ENCODE data around the gene PRSS21. TPM values are rescaled to one million over a fixed set of nuclear protein-coding genes. Genes with fewer than 3 reads are reported as not detected.

PRSS21 gene
- total RNA-seq, 2 experiments from 2014 or later = 68.7 to 69.6 TPM

DNA sequence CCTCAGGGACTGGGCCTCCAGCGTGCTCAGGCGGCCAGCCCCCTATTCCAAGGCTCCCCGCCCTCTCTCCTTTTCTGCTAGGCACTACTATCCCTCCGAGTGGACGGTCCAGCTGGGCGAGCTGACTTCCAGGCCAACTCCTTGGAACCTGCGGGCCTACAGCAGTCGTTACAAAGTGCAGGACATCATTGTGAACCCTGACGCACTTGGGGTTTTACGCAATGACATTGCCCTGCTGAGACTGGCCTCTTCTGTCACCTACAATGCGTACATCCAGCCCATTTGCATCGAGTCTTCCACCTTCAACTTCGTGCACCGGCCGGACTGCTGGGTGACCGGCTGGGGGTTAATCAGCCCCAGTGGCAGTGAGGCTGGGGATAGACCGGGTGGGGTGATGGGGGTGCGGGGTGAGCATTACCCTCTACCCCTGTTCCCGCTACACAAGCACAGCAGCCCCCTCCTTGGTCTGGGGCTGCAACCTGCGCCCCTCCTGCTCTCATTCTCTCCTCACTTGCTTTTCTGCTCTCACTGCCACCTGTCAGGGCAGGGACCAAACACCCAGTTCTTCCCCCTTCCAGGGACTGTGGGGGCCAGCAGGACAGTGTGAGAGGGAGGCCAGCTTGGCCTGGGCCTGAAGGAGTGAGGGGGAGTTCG lies 17.7 kb upstream of the PRSS21 start:
- Histone ChIP-seq H3K4me1 (ENCODE audit: insufficient read depth, low read length, poor library complexity, severe bottlenecking) (no peaks in the 10 kb centered on the region), H3K4me2 (ENCODE audit: low read length) (no peak overlapping the region), H2AFZ (ENCODE audit: low read length) (no peak overlapping the region), H4K20me1 (ENCODE audit: insufficient read depth, low read length) (no peaks in the 10 kb centered on the region), H3K9me2 (ENCODE audit: insufficient read depth, low read length) (no peaks in the 10 kb centered on the region), H3K4me3 (ENCODE audit: low read depth, low read length, poor library complexity, severe bottlenecking) (no peak overlapping the region), H3K36me3 (ENCODE audit: insufficient read depth, low read length) (no peaks in the 10 kb centered on the region), H3K27ac (ENCODE audit: low read depth, low read length, poor library complexity, severe bottlenecking) (no peak overlapping the region), H3K9me3 (ENCODE audit: low read length) (no peaks in the 10 kb centered on the region), H3K79me2 (ENCODE audit: insufficient read depth, low read depth, low read length) (no peaks in the 10 kb centered on the region)
- TF ChIP-seq, protein P1, sequence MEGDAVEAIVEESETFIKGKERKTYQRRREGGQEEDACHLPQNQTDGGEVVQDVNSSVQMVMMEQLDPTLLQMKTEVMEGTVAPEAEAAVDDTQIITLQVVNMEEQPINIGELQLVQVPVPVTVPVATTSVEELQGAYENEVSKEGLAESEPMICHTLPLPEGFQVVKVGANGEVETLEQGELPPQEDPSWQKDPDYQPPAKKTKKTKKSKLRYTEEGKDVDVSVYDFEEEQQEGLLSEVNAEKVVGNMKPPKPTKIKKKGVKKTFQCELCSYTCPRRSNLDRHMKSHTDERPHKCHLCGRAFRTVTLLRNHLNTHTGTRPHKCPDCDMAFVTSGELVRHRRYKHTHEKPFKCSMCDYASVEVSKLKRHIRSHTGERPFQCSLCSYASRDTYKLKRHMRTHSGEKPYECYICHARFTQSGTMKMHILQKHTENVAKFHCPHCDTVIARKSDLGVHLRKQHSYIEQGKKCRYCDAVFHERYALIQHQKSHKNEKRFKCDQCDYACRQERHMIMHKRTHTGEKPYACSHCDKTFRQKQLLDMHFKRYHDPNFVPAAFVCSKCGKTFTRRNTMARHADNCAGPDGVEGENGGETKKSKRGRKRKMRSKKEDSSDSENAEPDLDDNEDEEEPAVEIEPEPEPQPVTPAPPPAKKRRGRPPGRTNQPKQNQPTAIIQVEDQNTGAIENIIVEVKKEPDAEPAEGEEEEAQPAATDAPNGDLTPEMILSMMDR (conservative IDR thresholded peaks at IDR 0.05; ENCODE audit: low read length) = no peak
- no peak for TF ChIP-seq EZH2phosphoT487 (IDR thresholded peaks at IDR 0.05; ENCODE audit: borderline replicate concordance, low read depth, low read length)
- intact Hi-C loops (cut with micrococcal nuclease; ENCODE audit: unreplicated experiment) = loop anchor here (10.0 kb wide), 1 partner anchor 55 kb away; the partner anchor contains the start of gene PRSS22
- CTCF ChIA-PET (ENCODE audit: unreplicated experiment) = no interaction called here
- POLR2A ChIA-PET = no interaction called here
- no peak for DNase-seq (ENCODE audit: low spot score)
- BruUV-seq (replicated peaks) = no TSS peak

DNA sequence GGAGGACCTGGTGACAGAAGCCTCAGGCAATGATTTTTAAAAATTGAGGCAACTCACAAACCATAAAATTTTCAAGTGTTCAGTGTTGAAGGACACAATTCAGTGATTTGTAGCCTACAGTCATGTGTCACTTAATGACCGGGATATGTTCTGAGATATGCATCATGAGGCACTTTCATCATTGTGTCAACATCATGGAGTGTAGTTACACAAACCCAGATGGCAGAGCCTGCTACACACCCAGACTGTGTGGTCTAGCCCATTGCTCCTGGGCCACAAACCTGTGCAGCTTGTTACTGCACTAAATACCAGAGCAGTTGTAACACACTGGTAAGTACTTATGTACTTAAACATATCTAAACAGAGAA lies 17.2 kb upstream of the PRSS21 start:
- BruUV-seq (replicated peaks) = no TSS peak
- no peak for DNase-seq (ENCODE audit: low spot score)
- no peaks in the 10 kb centered on the region for H3K4me1 ChIP-seq (ENCODE audit: insufficient read depth, low read length, poor library complexity, severe bottlenecking)
- H4K20me1 ChIP-seq (ENCODE audit: insufficient read depth, low read length) = no peaks in the 10 kb centered on the region
- CTCF ChIA-PET (ENCODE audit: unreplicated experiment) = no interaction called here
- no peak overlapping the region for H3K4me2 ChIP-seq (ENCODE audit: low read length)
- no peak overlapping the region for H2AFZ ChIP-seq (ENCODE audit: low read length)
- POLR2A ChIA-PET = interaction anchor here (0.7 kb wide), 1 partner anchor 303 kb away, joined by 5 read pairs; no protein-coding TSS in a partner anchor
- H3K27ac ChIP-seq (ENCODE audit: low read depth, low read length, poor library complexity, severe bottlenecking) = no peak overlapping the region
- H3K4me3 ChIP-seq (ENCODE audit: low read depth, low read length, poor library complexity, severe bottlenecking) = no peak overlapping the region
- no peaks in the 10 kb centered on the region for H3K9me3 ChIP-seq (ENCODE audit: low read length)
- H3K79me2 ChIP-seq (ENCODE audit: insufficient read depth, low read depth, low read length) = no peaks in the 10 kb centered on the region
- TF ChIP-seq, protein P1 (conservative IDR thresholded peaks at IDR 0.05; ENCODE audit: low read length) = no peak
- TF ChIP-seq EZH2phosphoT487 (IDR thresholded peaks at IDR 0.05; ENCODE audit: borderline replicate concordance, low read depth, low read length) = no peak
- intact Hi-C loops (cut with micrococcal nuclease; ENCODE audit: unreplicated experiment) = loop anchor here (10.0 kb wide), 1 partner anchor 55 kb away; the partner anchor contains the start of gene PRSS22
- no peaks in the 10 kb centered on the region for H3K9me2 ChIP-seq (ENCODE audit: insufficient read depth, low read length)
- H3K36me3 ChIP-seq (ENCODE audit: insufficient read depth, low read length) = no peaks in the 10 kb centered on the region

DNA sequence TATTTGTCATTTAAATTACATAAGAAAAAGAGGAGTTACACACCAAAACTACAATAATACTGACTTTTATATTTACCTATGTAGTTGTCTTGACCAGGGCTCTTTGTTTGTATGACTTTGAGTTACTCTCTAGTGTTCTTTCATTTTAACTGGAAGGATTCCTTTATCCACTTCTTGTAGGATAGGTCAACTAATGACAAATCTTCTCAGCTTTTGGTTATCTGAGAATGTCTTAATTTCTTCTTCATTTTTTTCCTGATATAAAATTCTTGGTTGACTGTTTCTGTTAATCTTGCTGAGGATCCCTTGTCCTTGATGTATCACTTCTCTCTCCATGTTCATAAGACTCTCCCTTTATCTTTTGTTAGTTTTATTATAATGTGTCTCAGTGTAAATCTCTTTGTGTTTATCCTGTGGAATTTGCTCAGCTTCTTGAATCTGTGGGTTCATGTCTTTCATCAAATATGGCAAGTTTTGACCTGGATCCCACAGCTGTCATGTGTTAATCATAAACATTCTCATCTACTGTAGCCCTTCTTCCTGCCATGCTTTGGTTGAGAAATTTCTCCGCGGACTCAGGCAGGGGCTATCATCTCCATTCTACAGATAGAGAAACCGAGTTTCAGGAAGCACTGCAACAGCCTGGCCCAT lies 13.4 kb upstream of the PRSS21 start:
- intact Hi-C loops (cut with micrococcal nuclease; ENCODE audit: unreplicated experiment) = no loop called here
- no TSS peak for BruUV-seq (replicated peaks)
- no peaks in the 10 kb centered on the region for H3K4me1 ChIP-seq (ENCODE audit: insufficient read depth, low read length, poor library complexity, severe bottlenecking)
- H3K79me2 ChIP-seq (ENCODE audit: insufficient read depth, low read depth, low read length) = no peaks in the 10 kb centered on the region
- TF ChIP-seq EZH2phosphoT487 (IDR thresholded peaks at IDR 0.05; ENCODE audit: borderline replicate concordance, low read depth, low read length) = no peak
- TF ChIP-seq, protein P1 (conservative IDR thresholded peaks at IDR 0.05; ENCODE audit: low read length) = no peak
- H2AFZ ChIP-seq (ENCODE audit: low read length) = no peak overlapping the region
- no peak for DNase-seq (ENCODE audit: low spot score)
- H3K27ac ChIP-seq (ENCODE audit: low read depth, low read length, poor library complexity, severe bottlenecking) = no peak overlapping the region
- POLR2A ChIA-PET = no interaction called here
- H3K4me3 ChIP-seq (ENCODE audit: low read depth, low read length, poor library complexity, severe bottlenecking) = no peak overlapping the region
- H4K20me1 ChIP-seq (ENCODE audit: insufficient read depth, low read length) = no peaks in the 10 kb centered on the region
- H3K9me3 ChIP-seq (ENCODE audit: low read length) = no peaks in the 10 kb centered on the region
- CTCF ChIA-PET (ENCODE audit: unreplicated experiment) = no interaction called here
- no peak overlapping the region for H3K4me2 ChIP-seq (ENCODE audit: low read length)
- no peaks in the 10 kb centered on the region for H3K36me3 ChIP-seq (ENCODE audit: insufficient read depth, low read length)
- H3K9me2 ChIP-seq (ENCODE audit: insufficient read depth, low read length) = no peaks in the 10 kb centered on the region
